ENCODE data around the gene CSNK1G3.

DNA sequence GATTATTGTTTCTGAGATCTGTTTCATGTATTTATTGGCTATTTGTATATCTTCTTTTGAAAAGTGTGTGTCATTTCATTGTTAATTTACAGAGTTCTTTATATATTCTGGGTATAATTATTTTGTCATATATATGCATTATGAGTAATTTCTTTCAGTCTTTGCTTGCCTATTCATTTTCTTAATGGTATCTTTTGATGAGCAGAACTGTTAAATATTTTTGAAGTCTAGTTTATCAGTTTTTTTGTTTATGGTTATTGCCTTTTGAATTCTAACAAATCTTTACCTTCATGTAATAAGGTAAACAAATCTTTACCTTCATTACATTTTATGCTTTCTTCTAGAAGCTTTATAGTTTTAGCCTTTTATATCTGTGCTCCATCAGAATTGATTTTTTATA lies 66.4 kb downstream of the CSNK1G3 start:
- no peak for TF ChIP-seq EZH2 (IDR thresholded peaks at IDR 0.05; ENCODE audit: insufficient read depth, poor library complexity, severe bottlenecking)
- no peak for TF ChIP-seq EZH2phosphoT487 (IDR thresholded peaks at IDR 0.05; ENCODE audit: insufficient read depth, low read depth)

All from GM23248 (cell line).